HepG2 (cell line): Measurements from ENCODE around the gene RAD1. TPM values are rescaled to one million over a fixed set of nuclear protein-coding genes. Genes with fewer than 3 reads are reported as not detected.
A peak's percentile ranks its signal among the peaks of the same experiment; 100 is the strongest.

Experiments used
- BRCA1 ChIP-seq: sonication (generic); formaldehyde crosslinking; IDR thresholded peaks from 2 replicates; pipeline ENCODE4 v1.4.0; 2020; ENCODE audit warnings: missing genetic modification reagents
- CEBPZ ChIP-seq: IDR thresholded peaks from 2 replicates; pipeline ENCODE4 v1.6.1; 2012; ENCODE audit warnings: low read length, improper control_type of control experiment
- IKZF4 ChIP-seq: sonication (generic); formaldehyde crosslinking; IDR thresholded peaks from 2 replicates; pipeline ENCODE4 v1.5.1; 2020; ENCODE audit warnings: borderline replicate concordance, mild to moderate bottlenecking, low read depth, missing genetic modification reagents; ENCODE audit errors: not compliant biosample characterization
- IRF2 ChIP-seq: IDR thresholded peaks from 2 replicates; pipeline ENCODE4 v1.6.1; 2018; ENCODE audit warnings: missing genetic modification reagents, missing compliant biosample characterization
- MBNL3 ChIP-seq: fragments of 250-450 bp; sonication (Bioruptor Pico); conservative IDR thresholded peaks from 2 replicates; pipeline ENCODE4 v1.8.0; 2022; ENCODE audit warnings: mild to moderate bottlenecking, inconsistent platforms
- MLLT10 ChIP-seq: sonication (generic); formaldehyde crosslinking; IDR thresholded peaks from 2 replicates; pipeline ENCODE4 v1.4.0; 2020; ENCODE audit warnings: missing genetic modification reagents
- MTF1 ChIP-seq: sonication (generic); formaldehyde crosslinking; IDR thresholded peaks from 2 replicates; pipeline ENCODE4 v1.5.0; 2020; ENCODE audit warnings: missing genetic modification reagents
- MYC ChIP-seq: sonication (generic); formaldehyde crosslinking; IDR thresholded peaks from 2 replicates; pipeline ENCODE4 v1.9.0; 2021; ENCODE audit warnings: missing genetic modification reagents, borderline replicate concordance
- RAD51 ChIP-seq: fragments of 450-650 bp; IDR thresholded peaks from 2 replicates; pipeline ENCODE4 v1.6.1; 2016; ENCODE audit warnings: borderline replicate concordance
- SKI ChIP-seq: fragments of 450-650 bp; IDR thresholded peaks from one replicate; pipeline ENCODE4 v1.6.1; 2018; ENCODE audit warnings: mild to moderate bottlenecking; ENCODE audit not compliant: partially characterized antibody
- TCF7 ChIP-seq: sonication (generic); IDR thresholded peaks from 2 replicates; pipeline ENCODE4 v1.6.1; 2016; ENCODE audit warnings: antibody characterized with exemption, low read depth
- TFE3 ChIP-seq: IDR thresholded peaks from 2 replicates; pipeline ENCODE4 v1.6.1; 2016
- YY1 ChIP-seq: IDR thresholded peaks from 2 replicates; pipeline ENCODE4 v1.6.1; 2011; ENCODE audit warnings: low read length, low read depth, moderate library complexity, mild to moderate bottlenecking; ENCODE audit not compliant: insufficient read depth, insufficient replicate concordance
- ZFP82 ChIP-seq: sonication (generic); formaldehyde crosslinking; IDR thresholded peaks from 2 replicates; pipeline ENCODE4 v1.5.1; 2020; ENCODE audit warnings: mild to moderate bottlenecking, missing genetic modification reagents, borderline replicate concordance
- ZKSCAN1 ChIP-seq: fragments of 150-350 bp; IDR thresholded peaks from 2 replicates; pipeline ENCODE4 v1.6.1; 2014; ENCODE audit warnings: low read length
- ZNF280B ChIP-seq: sonication (generic); formaldehyde crosslinking; IDR thresholded peaks from 2 replicates; pipeline ENCODE4 v1.5.0; 2020; ENCODE audit warnings: missing genetic modification reagents, mild to moderate bottlenecking, borderline replicate concordance
- ZNF496 ChIP-seq: sonication (generic); formaldehyde crosslinking; IDR thresholded peaks from 2 replicates; pipeline ENCODE4 v1.8.1; 2023; ENCODE audit warnings: mild to moderate bottlenecking, moderate library complexity, missing genetic modification reagents; ENCODE audit not compliant: insufficient replicate concordance
- ZNF598 ChIP-seq: sonication (generic); formaldehyde crosslinking; IDR thresholded peaks from 2 replicates; pipeline ENCODE4 v1.5.1; 2020; ENCODE audit warnings: mild to moderate bottlenecking, missing genetic modification reagents, borderline replicate concordance
- ZNF775 ChIP-seq: sonication (generic); formaldehyde crosslinking; IDR thresholded peaks from 2 replicates; pipeline ENCODE4 v1.4.0; 2020; ENCODE audit warnings: missing genetic modification reagents, mild to moderate bottlenecking, moderate library complexity, borderline replicate concordance
- ZNF788 ChIP-seq: sonication (generic); formaldehyde crosslinking; IDR thresholded peaks from 2 replicates; pipeline ENCODE4 v1.5.0; 2020; ENCODE audit warnings: mild to moderate bottlenecking, missing genetic modification reagents, borderline replicate concordance
- ZNF790 ChIP-seq: sonication (generic); formaldehyde crosslinking; IDR thresholded peaks from 2 replicates; pipeline ENCODE4 v1.8.0; 2022; ENCODE audit warnings: missing genetic modification reagents, mild to moderate bottlenecking, borderline replicate concordance
- polyA plus RNA-seq, 8 experiments: library from polyadenylated mRNA; depleted of rRNA in 3 of 8; stranded (reverse) in 7 of 8; unstranded in 1 of 8; fragments of >200 nt; fragmentation: Illumina TruSeq in 4 of 8; extraction: Trizol in 4 of 8; gene quantifications; 2 replicates each; pipeline versions ENCODE4 v1.2.1 to v1.2.3, GENCODE V29; 2011 to 2016; ENCODE audit warnings: low read depth in 4 of 8, missing spikeins in 1 of 8, mixed read lengths in 1 of 8; ENCODE audit not compliant: insufficient read depth in 1 of 8
- total RNA-seq, 5 experiments: library from RNA; depleted of rRNA; stranded (reverse); fragments of >200 nt; fragmentation: Illumina TruSeq; extraction: Trizol; gene quantifications; 2 replicates each; pipeline ENCODE4 v1.2.3, GENCODE V29; 2016; ENCODE audit warnings: low read depth in 1 of 5
- TF ChIP-seq, protein P1 (sequence below): sonication (generic); formaldehyde crosslinking; IDR thresholded peaks from 2 replicates; pipeline ENCODE4 v1.4.0; 2020; ENCODE audit warnings: missing genetic modification reagents
- TF ChIP-seq, protein P2 (sequence below): sonication (generic); formaldehyde crosslinking; IDR thresholded peaks from 2 replicates; pipeline ENCODE4 v1.5.0; 2020; ENCODE audit warnings: mild to moderate bottlenecking, low read depth, missing genetic modification reagents, borderline replicate concordance

RAD1 gene
- total and polyA plus RNA-seq, 2 of the 13 experiments (the other 11 are each of a cell fraction or from before 2014, with no cell fraction given): 14.7 to 39.1 TPM

DNA sequence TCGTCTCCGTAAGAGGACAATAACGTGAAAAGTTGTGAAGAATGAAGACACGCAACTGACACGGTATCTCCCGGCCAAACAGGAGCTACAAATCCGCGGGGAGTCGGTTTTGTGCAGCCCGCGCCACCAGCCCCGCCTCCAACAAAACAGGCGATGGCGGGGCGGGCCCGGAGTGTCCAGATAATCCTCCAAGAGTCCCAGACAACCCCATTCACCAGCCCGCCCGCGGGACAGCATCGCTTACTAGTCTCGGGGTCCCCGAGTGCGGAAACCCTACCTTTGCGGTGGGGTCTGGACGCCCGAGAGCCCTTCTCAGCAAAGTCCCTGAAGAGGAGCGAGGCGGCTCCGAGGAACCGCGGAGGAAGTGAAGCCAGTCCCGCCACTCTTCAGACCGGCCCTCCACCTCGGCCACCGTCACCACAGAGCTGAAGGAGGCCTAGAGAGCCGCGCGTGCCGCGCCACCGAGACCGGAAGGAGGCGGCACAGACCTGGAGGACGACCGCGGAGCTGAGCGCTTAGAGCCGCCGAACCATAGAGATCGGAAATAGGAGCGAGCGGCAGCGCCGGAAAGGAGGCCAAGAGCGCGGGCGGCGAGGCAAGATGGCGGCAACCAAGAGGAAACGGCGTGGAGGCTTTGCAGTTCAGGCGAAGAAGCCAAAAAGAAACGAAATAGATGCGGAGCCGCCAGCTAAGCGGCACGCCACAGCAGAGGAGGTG lies at the start of gene RAD1, which contains the start of gene BRIX1 (continued):
- TF ChIP-seq MYC (CRISPR knock-in tag): peak; percentile 92
- 0 out of 2 replicates have a peak, but pooled peaks have one; percentile 64 for TF ChIP-seq ZFP82 (CRISPR knock-in tag)
- TF ChIP-seq MTF1 (CRISPR knock-in tag): no peak
- TF ChIP-seq ZNF790 (CRISPR knock-in tag): no peak
- TF ChIP-seq MBNL3 (CRISPR knock-in tag): no peak
- no peak for TF ChIP-seq CEBPZ
- TF ChIP-seq TFE3: peak; percentile 60; the same call in 1 of the 2 replicates
- TF ChIP-seq, protein P1, sequence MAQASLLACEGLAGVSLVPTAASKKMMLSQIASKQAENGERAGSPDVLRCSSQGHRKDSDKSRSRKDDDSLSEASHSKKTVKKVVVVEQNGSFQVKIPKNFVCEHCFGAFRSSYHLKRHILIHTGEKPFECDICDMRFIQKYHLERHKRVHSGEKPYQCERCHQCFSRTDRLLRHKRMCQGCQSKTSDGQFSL (CRISPR knock-in tag): no peak
- TF ChIP-seq TCF7: no peak
- peak; percentile 98 for TF ChIP-seq YY1
- no peak for TF ChIP-seq IKZF4 (CRISPR knock-in tag)
- no peak for TF ChIP-seq ZNF496 (CRISPR knock-in tag)
- TF ChIP-seq, protein P2, sequence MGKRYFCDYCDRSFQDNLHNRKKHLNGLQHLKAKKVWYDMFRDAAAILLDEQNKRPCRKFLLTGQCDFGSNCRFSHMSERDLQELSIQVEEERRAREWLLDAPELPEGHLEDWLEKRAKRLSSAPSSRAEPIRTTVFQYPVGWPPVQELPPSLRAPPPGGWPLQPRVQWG: no peak
- TF ChIP-seq ZNF775 (CRISPR knock-in tag): no peak
- no peak for TF ChIP-seq RAD51
- TF ChIP-seq ZNF788 (CRISPR knock-in tag): peak; percentile 82; the same call in 1 of the 2 replicates
- TF ChIP-seq IRF2 (CRISPR knock-in tag): peak; percentile 86
- peak; percentile 72 for TF ChIP-seq ZNF598
- TF ChIP-seq SKI: peak; percentile 82
- TF ChIP-seq ZKSCAN1: no peak
- TF ChIP-seq BRCA1 (CRISPR knock-in tag): no peak
- TF ChIP-seq MLLT10 (CRISPR knock-in tag): 0 out of 2 replicates have a peak, but pooled peaks have one; percentile 29
- TF ChIP-seq ZNF280B (CRISPR knock-in tag): no peak
